HG03196 (cell line): ENCODE measurements around the gene GADL1.

Experiments
- ATAC-seq: cut with Tn5 transposase; IDR thresholded peaks from one replicate; pipeline ENCODE4 v1.9.1; 2021; ENCODE audit not compliant: unreplicated experiment

The GADL1 gene

GRCh38 chr3:30680789-30681648 is 213.4 kb downstream of the GADL1 start:
- ATAC-seq: no peak

DNA sequence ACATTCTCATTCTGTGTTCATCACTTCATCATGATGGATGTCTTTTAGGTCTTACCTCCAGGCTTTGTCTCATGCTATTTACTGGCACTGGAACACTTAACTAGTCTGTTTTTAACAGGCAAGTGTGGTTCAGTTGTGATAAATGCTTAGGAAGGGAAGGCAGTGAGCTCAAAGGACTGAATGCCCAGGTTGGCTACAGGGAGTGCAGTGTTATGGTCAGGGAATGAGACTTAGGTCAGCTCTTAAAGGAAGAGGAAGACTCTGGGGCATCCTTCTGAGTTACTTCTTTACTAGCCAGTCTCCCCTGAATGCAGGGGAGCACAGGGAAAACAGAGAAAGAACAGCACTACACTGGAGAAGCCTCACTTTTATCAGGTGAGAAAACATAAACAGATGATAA is 215.4 kb downstream of the GADL1 start:
- ATAC-seq: no peak

DNA sequence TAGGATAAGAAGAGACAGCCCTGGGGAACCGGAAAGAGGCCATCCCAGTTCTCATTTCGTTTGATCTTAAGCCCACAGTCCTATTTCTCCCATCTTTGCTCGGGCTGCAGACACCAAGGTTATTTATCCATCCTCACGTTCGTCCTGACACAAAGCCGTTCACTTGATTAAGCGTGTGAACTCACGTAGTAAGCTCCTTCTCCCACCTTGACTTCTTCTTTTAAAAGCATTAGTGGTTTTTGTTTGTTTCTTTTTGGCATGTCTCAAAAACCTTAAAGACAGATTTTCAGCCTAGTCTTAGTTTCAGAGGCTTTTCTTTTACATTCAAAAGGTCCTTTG is 217.1 kb downstream of the GADL1 start:
- ATAC-seq: no peak

- ATAC-seq: no peak
Observed at GRCh38 chr3:30676424-30677346, 217.8 kb downstream of the GADL1 start.
